Measurements from ENCODE around the gene MMP17. TPM values are rescaled to one million over a fixed set of nuclear protein-coding genes. Genes with fewer than 3 reads are reported as not detected.

The MMP17 gene
- total and polyA plus RNA-seq, 8 donors, result 0.58 to 21.5 (median 2.5) TPM

GRCh38 chr12:131840643-131841416 is 12.6 kb downstream of the MMP17 start:
- ATAC-seq (no peak), FAIRE-seq (no peak), DNase-seq (peak in 1 of 6 donors; percentile 56)
- Histone ChIP-seq H3K27me3 (no peaks in the 10 kb centered on the region), H3K9me3 (no peaks in the 10 kb centered on the region), H3K27ac (no peak overlapping the region), H3K4me1 (no peaks in the 10 kb centered on the region), H3K4me3 (no peak overlapping the region), H3K36me3 (no peaks in the 10 kb centered on the region)
- TF ChIP-seq, protein P1, sequence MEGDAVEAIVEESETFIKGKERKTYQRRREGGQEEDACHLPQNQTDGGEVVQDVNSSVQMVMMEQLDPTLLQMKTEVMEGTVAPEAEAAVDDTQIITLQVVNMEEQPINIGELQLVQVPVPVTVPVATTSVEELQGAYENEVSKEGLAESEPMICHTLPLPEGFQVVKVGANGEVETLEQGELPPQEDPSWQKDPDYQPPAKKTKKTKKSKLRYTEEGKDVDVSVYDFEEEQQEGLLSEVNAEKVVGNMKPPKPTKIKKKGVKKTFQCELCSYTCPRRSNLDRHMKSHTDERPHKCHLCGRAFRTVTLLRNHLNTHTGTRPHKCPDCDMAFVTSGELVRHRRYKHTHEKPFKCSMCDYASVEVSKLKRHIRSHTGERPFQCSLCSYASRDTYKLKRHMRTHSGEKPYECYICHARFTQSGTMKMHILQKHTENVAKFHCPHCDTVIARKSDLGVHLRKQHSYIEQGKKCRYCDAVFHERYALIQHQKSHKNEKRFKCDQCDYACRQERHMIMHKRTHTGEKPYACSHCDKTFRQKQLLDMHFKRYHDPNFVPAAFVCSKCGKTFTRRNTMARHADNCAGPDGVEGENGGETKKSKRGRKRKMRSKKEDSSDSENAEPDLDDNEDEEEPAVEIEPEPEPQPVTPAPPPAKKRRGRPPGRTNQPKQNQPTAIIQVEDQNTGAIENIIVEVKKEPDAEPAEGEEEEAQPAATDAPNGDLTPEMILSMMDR (IDR thresholded peaks at IDR 0.05), result no peak
- intact Hi-C loops (cut with DNase I), result no loop called here
- 77 to 87% methylated on average over 46 of the region's 46 CpGs for WGBS, 2 donors

DNA sequence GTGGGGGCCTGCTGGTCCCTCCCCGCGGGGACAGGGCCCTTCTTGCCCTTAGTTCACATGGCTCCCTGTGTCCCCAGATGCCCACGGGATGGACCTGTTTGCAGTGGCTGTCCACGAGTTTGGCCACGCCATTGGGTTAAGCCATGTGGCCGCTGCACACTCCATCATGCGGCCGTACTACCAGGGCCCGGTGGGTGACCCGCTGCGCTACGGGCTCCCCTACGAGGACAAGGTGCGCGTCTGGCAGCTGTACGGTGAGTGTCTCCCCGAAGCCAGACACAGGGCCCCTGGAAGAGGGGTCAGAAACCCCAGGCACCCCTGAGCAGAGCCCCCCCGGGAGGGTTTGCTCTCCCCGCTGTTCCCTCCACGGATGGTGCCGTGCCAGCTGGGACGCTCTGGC is 13.4 kb downstream of the MMP17 start:
- Histone ChIP-seq H3K9me3 (no peaks in the 10 kb centered on the region), H3K4me1 (no peaks in the 10 kb centered on the region), H3K36me3 (no peaks in the 10 kb centered on the region), H3K27me3 (no peaks in the 10 kb centered on the region), H3K27ac (no peak overlapping the region), H3K4me3 (no peak overlapping the region)
- TF ChIP-seq, protein P1 (IDR thresholded peaks at IDR 0.05), result no peak
- FAIRE-seq, result no peak
- intact Hi-C loops (cut with DNase I), result no loop called here
- ATAC-seq, result no peak
- WGBS, 2 donors, result 87 to 89% methylated on average over 22 of the region's 22 CpGs
- peak in 1 of 6 donors; percentile 57 for DNase-seq

DNA sequence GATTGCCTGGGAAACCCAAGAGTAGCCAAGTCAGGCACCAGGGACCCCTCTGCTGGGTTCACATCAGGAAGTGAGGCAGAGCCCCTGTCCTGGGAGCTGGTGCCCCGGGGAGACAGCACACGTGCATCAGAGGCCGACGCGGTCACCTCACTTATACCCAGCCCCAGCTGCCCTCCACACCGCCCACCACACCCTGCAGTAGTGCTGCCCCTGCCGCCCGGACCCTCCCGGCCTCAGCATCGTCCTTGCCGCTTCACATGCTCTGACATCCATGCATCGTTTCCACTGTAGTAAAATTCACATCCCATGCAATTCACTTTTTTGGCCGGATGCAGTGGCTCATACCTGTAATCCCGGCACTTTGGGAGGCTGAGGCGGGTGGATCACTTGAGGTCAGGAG is 14.0 kb downstream of the MMP17 start:
- no peak overlapping the region for H3K27ac ChIP-seq
- DNase-seq (no peak), ATAC-seq (no peak), FAIRE-seq (no peak)
- TF ChIP-seq, protein P1 (IDR thresholded peaks at IDR 0.05), result no peak
- H3K4me3 ChIP-seq, result no peak overlapping the region
- intact Hi-C loops (cut with DNase I), result no loop called here
- H3K27me3 ChIP-seq, result no peaks in the 10 kb centered on the region
- H3K9me3 ChIP-seq, result no peaks in the 10 kb centered on the region
- H3K36me3 ChIP-seq, result no peaks in the 10 kb centered on the region
- H3K4me1 ChIP-seq, result no peaks in the 10 kb centered on the region
- WGBS, 2 donors, result 76 to 84% methylated on average over 15 of the region's 15 CpGs

DNA sequence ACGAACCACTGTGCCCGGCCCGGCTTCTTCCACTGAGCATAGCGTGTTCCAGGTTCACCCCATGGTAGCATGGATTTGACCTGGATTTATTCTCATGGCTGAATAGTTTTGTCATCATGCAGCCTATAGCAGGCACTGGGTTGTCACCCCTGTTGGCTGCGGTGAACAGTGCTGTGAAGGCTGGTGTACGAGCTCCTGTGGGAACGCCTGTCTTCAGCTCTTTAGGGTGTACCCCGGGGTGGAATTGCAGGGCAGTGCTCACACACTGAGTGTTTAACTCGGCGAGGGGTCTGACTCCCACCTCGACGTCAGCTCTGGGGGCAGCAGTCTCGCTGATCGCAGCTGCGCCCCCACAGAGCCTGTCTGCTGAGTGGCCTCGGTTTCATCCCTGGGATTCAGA is 15.3 kb downstream of the MMP17 start:
- H3K36me3 ChIP-seq, result no peaks in the 10 kb centered on the region
- intact Hi-C loops (cut with DNase I), result no loop called here
- ATAC-seq (no peak), FAIRE-seq (no peak), DNase-seq (no peak)
- no peaks in the 10 kb centered on the region for H3K4me1 ChIP-seq
- H3K27me3 ChIP-seq, result no peaks in the 10 kb centered on the region
- no peaks in the 10 kb centered on the region for H3K9me3 ChIP-seq
- 73 to 85% methylated on average over 16 of the region's 16 CpGs for WGBS, 2 donors
- TF ChIP-seq, protein P1 (IDR thresholded peaks at IDR 0.05), result no peak
- H3K4me3 ChIP-seq, result no peak overlapping the region
- no peak overlapping the region for H3K27ac ChIP-seq

GRCh38 chr12:131844140-131844539 is 15.9 kb downstream of the MMP17 start:
- no peak overlapping the region for H3K4me3 ChIP-seq
- H3K36me3 ChIP-seq, result no peaks in the 10 kb centered on the region
- no peaks in the 10 kb centered on the region for H3K4me1 ChIP-seq
- ATAC-seq (no peak), DNase-seq (no peak), FAIRE-seq (no peak)
- intact Hi-C loops (cut with DNase I), result no loop called here
- no peaks in the 10 kb centered on the region for H3K9me3 ChIP-seq
- TF ChIP-seq, protein P1 (IDR thresholded peaks at IDR 0.05), result no peak
- no peak overlapping the region for H3K27ac ChIP-seq
- 80 to 90% methylated on average over 11 of the region's 11 CpGs for WGBS, 2 donors
- no peaks in the 10 kb centered on the region for H3K27me3 ChIP-seq

Measured in pancreas (tissue), 10 donors.